ENCODE results near the gene SYNDIG1. TPM values are rescaled to one million over a fixed set of nuclear protein-coding genes. Genes with fewer than 3 reads are reported as not detected.

Gene SYNDIG1
- total RNA-seq, 1 experiment from 2014 or later, result 17.9 TPM

GRCh38 chr20:24675651-24676352, 206.4 kb downstream of the SYNDIG1 start:
- Histone ChIP-seq H3K4me3 (ENCODE audit: low read depth, low read length, poor library complexity, severe bottlenecking) (no peak overlapping the region), H3K9me3 (ENCODE audit: low read depth, low read length, poor library complexity, severe bottlenecking) (no peaks in the 10 kb centered on the region), H3K4me1 (ENCODE audit: insufficient read depth, low read length, poor library complexity, severe bottlenecking) (no peaks in the 10 kb centered on the region), H3K27me3 (replicated peaks; ENCODE audit: insufficient read depth, low read depth, low read length, poor library complexity) (no peaks in the 10 kb centered on the region), H3K27ac (ENCODE audit: low read depth, low read length, poor library complexity, severe bottlenecking) (no peak overlapping the region), H3K36me3 (ENCODE audit: insufficient read depth, low read length, poor library complexity, severe bottlenecking) (no peaks in the 10 kb centered on the region)
- no TSS peak for BruUV-seq (replicated peaks)
- POLR2A ChIA-PET (ENCODE audit: low non-redundant PET), result no interaction called here
- TF ChIP-seq, protein P1, sequence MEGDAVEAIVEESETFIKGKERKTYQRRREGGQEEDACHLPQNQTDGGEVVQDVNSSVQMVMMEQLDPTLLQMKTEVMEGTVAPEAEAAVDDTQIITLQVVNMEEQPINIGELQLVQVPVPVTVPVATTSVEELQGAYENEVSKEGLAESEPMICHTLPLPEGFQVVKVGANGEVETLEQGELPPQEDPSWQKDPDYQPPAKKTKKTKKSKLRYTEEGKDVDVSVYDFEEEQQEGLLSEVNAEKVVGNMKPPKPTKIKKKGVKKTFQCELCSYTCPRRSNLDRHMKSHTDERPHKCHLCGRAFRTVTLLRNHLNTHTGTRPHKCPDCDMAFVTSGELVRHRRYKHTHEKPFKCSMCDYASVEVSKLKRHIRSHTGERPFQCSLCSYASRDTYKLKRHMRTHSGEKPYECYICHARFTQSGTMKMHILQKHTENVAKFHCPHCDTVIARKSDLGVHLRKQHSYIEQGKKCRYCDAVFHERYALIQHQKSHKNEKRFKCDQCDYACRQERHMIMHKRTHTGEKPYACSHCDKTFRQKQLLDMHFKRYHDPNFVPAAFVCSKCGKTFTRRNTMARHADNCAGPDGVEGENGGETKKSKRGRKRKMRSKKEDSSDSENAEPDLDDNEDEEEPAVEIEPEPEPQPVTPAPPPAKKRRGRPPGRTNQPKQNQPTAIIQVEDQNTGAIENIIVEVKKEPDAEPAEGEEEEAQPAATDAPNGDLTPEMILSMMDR (conservative IDR thresholded peaks at IDR 0.05; ENCODE audit: low read depth, low read length), result no peak
- no peak for TF ChIP-seq EZH2 (IDR thresholded peaks at IDR 0.05; ENCODE audit: borderline replicate concordance, low read depth, low read length, poor library complexity, severe bottlenecking)
- CTCF ChIA-PET, result no interaction called here
- intact Hi-C loops (cut with micrococcal nuclease; ENCODE audit: unreplicated experiment), result no loop called here
- no peak for DNase-seq (ENCODE audit: low spot score)

GRCh38 chr20:24676353-24676977, 207.0 kb downstream of the SYNDIG1 start:
- intact Hi-C loops (cut with micrococcal nuclease; ENCODE audit: unreplicated experiment), result no loop called here
- CTCF ChIA-PET, result no interaction called here
- no peak for DNase-seq (ENCODE audit: low spot score)
- Histone ChIP-seq H3K27me3 (replicated peaks; ENCODE audit: insufficient read depth, low read depth, low read length, poor library complexity) (no peaks in the 10 kb centered on the region), H3K4me3 (ENCODE audit: low read depth, low read length, poor library complexity, severe bottlenecking) (no peak overlapping the region), H3K27ac (ENCODE audit: low read depth, low read length, poor library complexity, severe bottlenecking) (no peak overlapping the region), H3K9me3 (ENCODE audit: low read depth, low read length, poor library complexity, severe bottlenecking) (no peaks in the 10 kb centered on the region), H3K36me3 (ENCODE audit: insufficient read depth, low read length, poor library complexity, severe bottlenecking) (no peaks in the 10 kb centered on the region), H3K4me1 (ENCODE audit: insufficient read depth, low read length, poor library complexity, severe bottlenecking) (no peaks in the 10 kb centered on the region)
- POLR2A ChIA-PET (ENCODE audit: low non-redundant PET), result no interaction called here
- no peak for TF ChIP-seq EZH2 (IDR thresholded peaks at IDR 0.05; ENCODE audit: borderline replicate concordance, low read depth, low read length, poor library complexity, severe bottlenecking)
- TF ChIP-seq, protein P1 (conservative IDR thresholded peaks at IDR 0.05; ENCODE audit: low read depth, low read length), result no peak
- no TSS peak for BruUV-seq (replicated peaks)

DNA sequence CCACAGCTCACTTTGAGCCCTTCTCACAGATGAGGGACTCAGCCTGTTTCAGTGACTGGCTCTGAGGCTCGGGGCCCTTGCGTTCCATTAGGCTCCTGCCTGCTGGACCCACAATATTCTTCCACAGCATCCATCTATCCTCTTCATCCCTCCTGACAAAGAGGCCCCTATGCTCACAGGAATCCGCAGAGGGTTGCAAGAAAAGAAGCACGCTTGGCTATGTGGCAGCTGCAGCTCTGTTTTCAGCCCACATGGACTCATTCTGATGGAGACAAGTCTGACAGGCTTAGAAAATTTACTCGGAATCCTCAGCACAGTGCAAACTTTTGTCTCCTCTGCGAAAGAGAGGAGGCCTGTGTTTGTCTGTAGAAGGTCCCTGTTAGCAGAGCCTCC, 207.5 kb downstream of the SYNDIG1 start:
- BruUV-seq (replicated peaks), result no TSS peak
- Histone ChIP-seq H3K27me3 (replicated peaks; ENCODE audit: insufficient read depth, low read depth, low read length, poor library complexity) (no peaks in the 10 kb centered on the region), H3K4me1 (ENCODE audit: insufficient read depth, low read length, poor library complexity, severe bottlenecking) (no peaks in the 10 kb centered on the region), H3K9me3 (ENCODE audit: low read depth, low read length, poor library complexity, severe bottlenecking) (no peaks in the 10 kb centered on the region), H3K36me3 (ENCODE audit: insufficient read depth, low read length, poor library complexity, severe bottlenecking) (no peaks in the 10 kb centered on the region), H3K4me3 (ENCODE audit: low read depth, low read length, poor library complexity, severe bottlenecking) (no peak overlapping the region), H3K27ac (ENCODE audit: low read depth, low read length, poor library complexity, severe bottlenecking) (no peak overlapping the region)
- intact Hi-C loops (cut with micrococcal nuclease; ENCODE audit: unreplicated experiment), result no loop called here
- POLR2A ChIA-PET (ENCODE audit: low non-redundant PET), result no interaction called here
- TF ChIP-seq EZH2 (IDR thresholded peaks at IDR 0.05; ENCODE audit: borderline replicate concordance, low read depth, low read length, poor library complexity, severe bottlenecking), result no peak
- TF ChIP-seq, protein P1 (conservative IDR thresholded peaks at IDR 0.05; ENCODE audit: low read depth, low read length), result no peak
- DNase-seq (ENCODE audit: low spot score), result no peak
- CTCF ChIA-PET, result no interaction called here

Data from A673 (cell line).